NCI-H2107 treated with DMSO at 0.1 percent for 48 hours (cell line): ENCODE data around the gene GPR161.

Source experiments
- DNase-seq: peaks from one replicate; lab custom pipeline; 2025; ENCODE audit not compliant: unreplicated experiment; lab: John Stamatoyannopoulos, UW

Gene GPR161

GRCh38 chr1:168148916-168149315, 12.2 kb upstream of the GPR161 start:
- no peak for DNase-seq

- no peak for DNase-seq
These were observed 9.9 kb upstream of the GPR161 start for GRCh38 chr1:168146626-168147025.

GRCh38 chr1:168146160-168146539, 9.4 kb upstream of the GPR161 start:
- no peak for DNase-seq

GRCh38 chr1:168145184-168146159, 8.7 kb upstream of the GPR161 start:
- peak; percentile 66 for DNase-seq

GRCh38 chr1:168141871-168142385, 5.2 kb upstream of the GPR161 start:
- no peak for DNase-seq

GRCh38 chr1:168139070-168139469, 2.3 kb upstream of the GPR161 start:
- DNase-seq = no peak

GRCh38 chr1:168138134-168138533, 1.4 kb upstream of the GPR161 start:
- DNase-seq = no peak

GRCh38 chr1:168137515-168137821, 738 bp upstream of the GPR161 start:
- no peak for DNase-seq

GRCh38 chr1:168135921-168136708, 615 bp downstream of the GPR161 start:
- no peak for DNase-seq

GRCh38 chr1:168135116-168135920, 1.4 kb downstream of the GPR161 start:
- peak; percentile 31 for DNase-seq

GRCh38 chr1:168134642-168135041, 2.1 kb downstream of the GPR161 start:
- no peak for DNase-seq

GRCh38 chr1:168134132-168134531, 2.6 kb downstream of the GPR161 start:
- DNase-seq = no peak

GRCh38 chr1:168129933-168130332, 6.8 kb downstream of the GPR161 start:
- DNase-seq = no peak

- DNase-seq = no peak
These were observed 9.2 kb downstream of the GPR161 start for GRCh38 chr1:168127503-168127902.

GRCh38 chr1:168125051-168125450, 11.7 kb downstream of the GPR161 start:
- no peak for DNase-seq

- no peak for DNase-seq
These were observed 15.2 kb downstream of the GPR161 start for GRCh38 chr1:168121401-168122011.

- no peak for DNase-seq
These were observed 17.0 kb downstream of the GPR161 start for GRCh38 chr1:168119750-168120149.

GRCh38 chr1:168116327-168116799, 20.4 kb downstream of the GPR161 start:
- DNase-seq = peak; percentile 98

GRCh38 chr1:168114845-168115244, 21.9 kb downstream of the GPR161 start:
- DNase-seq = peak; percentile 55

GRCh38 chr1:168112673-168113305, 23.9 kb downstream of the GPR161 start:
- peak; percentile 97 for DNase-seq
